D721Med (cell line): ENCODE results near the gene MOB3C.
A peak's percentile ranks its signal among the peaks of the same experiment; 100 is the strongest.

Source experiments
- DNase-seq: peaks from one replicate; pipeline ENCODE4 v3.0.0; 2011; ENCODE audit warnings: low spot score; ENCODE audit not compliant: insufficient read length
- FAIRE-seq: peaks from 2 replicates; lab custom pipeline; 2011; peaks lifted over from hg19 to GRCh38; lab: Jason Lieb, UNC
- TF ChIP-seq, protein P1 (sequence below): IDR thresholded peaks from 2 replicates; pipeline ENCODE4 v1.5.1; 2012; ENCODE audit warnings: mild to moderate bottlenecking, control low read depth; ENCODE audit not compliant: insufficient read depth; ENCODE audit errors: missing control alignments

The MOB3C gene

DNA sequence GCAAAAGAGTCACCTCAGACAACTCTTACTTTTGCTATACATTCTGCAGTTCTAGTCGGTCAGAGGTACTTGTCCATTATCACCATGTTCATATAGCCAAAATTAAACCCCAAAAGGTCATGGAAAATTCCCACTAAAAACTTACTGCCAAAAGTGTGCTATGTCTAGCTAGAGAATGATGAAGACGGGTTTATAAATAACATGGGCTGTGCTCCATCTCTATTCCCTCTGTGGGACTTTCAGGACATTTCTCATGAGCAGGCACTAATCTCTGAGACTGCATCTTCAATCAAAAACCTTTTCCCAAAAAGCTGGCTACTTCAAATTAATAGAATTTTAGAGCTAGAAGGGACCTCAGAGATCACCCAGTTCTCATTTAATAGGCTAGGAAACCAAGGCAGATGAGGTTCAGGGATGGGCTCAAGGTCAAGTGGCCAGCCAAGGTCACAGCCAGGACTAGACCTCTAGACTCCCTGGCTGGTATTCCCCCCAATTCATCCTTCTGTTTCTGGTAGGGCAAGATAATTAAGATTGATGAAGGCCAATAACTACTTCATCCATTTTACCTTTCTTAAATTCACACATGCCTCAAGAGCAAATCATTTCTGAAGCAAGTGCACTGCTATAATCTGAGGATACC lies 21.0 kb upstream of the MOB3C start:
- TF ChIP-seq, protein P1, sequence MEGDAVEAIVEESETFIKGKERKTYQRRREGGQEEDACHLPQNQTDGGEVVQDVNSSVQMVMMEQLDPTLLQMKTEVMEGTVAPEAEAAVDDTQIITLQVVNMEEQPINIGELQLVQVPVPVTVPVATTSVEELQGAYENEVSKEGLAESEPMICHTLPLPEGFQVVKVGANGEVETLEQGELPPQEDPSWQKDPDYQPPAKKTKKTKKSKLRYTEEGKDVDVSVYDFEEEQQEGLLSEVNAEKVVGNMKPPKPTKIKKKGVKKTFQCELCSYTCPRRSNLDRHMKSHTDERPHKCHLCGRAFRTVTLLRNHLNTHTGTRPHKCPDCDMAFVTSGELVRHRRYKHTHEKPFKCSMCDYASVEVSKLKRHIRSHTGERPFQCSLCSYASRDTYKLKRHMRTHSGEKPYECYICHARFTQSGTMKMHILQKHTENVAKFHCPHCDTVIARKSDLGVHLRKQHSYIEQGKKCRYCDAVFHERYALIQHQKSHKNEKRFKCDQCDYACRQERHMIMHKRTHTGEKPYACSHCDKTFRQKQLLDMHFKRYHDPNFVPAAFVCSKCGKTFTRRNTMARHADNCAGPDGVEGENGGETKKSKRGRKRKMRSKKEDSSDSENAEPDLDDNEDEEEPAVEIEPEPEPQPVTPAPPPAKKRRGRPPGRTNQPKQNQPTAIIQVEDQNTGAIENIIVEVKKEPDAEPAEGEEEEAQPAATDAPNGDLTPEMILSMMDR = no peak
- DNase-seq = no peak
- no peak for FAIRE-seq

DNA sequence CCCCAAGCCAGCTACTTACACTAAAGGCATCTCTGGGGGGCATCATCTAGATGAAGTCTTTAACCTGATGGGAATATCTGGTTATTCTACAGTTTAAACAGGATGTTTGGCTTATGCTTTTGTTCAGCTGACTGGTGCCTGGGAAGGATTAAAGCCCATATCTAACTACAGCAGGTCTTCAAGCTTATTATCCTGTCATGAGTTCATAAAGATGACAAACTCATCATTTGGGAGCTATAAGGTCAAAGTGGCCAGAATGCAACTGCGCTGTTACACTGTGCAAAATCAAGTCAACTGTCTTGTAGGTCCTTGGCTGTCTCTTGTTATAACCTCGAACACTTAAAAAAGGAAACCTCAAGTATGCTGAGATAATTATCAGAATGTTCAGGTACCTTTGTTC lies 18.6 kb upstream of the MOB3C start:
- FAIRE-seq (no peak), DNase-seq (no peak)
- TF ChIP-seq, protein P1 = no peak

DNA sequence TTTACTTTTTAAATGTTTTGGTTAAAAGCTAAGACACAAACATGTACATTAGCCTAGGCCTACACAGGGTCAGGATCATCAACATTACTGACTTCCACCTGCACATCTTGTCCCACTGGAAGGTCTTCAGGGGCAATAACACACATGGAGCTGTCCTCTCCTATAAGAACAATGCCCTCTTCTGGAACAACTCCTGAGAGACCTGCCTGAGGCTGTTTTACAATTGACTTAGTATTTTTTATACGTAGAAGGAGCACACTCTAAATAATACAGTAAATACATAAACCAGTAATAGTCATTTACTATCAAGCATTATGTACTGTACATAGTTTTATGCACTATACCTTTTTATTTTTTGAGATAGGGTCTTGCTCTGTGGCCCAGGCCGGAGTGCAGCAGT lies 14.1 kb upstream of the MOB3C start:
- FAIRE-seq (no peak), DNase-seq (no peak)
- TF ChIP-seq, protein P1 = no peak

DNA sequence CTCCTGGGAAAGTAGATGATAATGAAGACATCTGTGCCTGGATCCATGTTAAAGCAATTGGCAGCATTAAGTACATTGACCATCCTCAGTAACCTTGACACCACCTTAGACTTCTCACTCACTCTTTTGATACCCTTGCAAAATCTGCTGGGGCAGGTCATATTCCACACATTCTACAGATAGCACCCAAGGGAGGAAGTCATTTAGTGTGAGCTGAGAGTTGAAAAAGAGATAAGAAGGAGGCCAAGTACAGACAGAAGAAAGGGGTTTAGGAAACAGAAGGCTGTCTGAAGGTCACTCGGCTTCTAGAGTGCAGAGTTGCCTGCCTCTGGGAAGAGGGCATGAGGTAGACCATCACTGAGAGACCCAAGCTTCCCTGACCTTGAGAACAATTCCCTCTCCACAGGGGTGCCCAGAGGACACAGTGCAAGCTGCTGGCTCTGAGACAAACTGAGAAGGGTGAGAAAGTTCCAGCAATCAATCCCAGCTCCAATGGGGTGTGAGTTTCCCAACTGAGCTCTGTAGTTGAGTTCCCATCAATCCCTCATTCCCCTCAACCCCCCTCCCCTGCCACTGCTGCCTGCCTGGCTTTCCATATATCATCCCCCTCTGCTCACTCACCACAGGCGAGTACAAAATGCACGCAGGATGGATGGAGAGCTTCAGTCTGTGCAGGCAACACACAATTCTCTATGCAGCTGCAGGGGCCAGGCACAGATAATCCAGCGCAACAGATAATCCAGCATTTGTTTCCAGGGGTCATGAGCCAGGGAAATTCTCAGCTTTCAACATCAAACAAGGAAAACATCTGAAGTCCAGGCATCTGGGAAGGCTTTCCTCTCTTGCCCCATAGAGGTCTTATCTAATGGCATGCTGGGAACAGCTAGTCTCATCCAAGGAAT lies 7.4 kb upstream of the MOB3C start:
- DNase-seq (no peak), FAIRE-seq (no peak)
- TF ChIP-seq, protein P1 = no peak

DNA sequence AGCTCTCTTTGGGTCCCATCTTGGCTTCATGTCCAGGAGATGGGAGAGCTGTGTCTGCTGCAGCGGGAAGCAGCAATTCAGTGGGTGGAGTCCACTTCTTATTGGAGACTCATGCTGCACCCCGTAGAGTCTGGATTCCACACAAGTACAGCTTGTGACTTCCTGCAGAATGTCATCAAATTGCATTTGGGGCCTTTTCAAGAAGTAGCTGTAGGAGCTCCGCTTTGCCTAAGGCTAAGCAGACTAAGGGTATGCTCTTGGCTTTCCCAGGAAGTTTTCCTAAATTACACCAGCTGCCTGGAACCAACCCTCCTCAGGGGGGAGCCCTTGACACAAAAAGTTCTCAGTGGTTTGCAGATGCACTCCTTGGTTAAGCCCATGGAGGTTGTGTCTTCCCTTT lies 5.7 kb upstream of the MOB3C start:
- DNase-seq = no peak
- no peak for FAIRE-seq

DNA sequence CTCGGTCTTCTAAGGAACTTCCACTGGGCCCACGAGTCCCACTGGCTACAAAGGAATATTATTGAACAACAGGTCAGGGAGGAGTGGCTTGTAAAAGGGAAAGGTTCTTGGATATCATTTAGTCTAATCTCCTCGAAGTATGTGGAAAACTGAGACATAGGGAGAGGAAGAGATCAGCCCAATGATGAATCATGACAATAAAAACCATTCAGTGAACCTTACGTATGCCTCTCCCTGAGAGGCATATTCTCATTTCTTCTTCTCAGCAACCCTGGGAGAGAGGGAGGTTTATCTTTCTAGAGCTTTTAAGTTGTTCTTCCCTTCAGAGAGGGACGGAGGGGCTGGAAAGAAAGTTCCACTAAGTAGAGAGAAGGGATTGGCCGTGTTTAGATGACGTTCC lies 5.3 kb upstream of the MOB3C start:
- FAIRE-seq = no peak
- TF ChIP-seq, protein P1 = no peak
- no peak for DNase-seq

More for the DNA sequence above, 5.7 kb upstream of the MOB3C start:
- TF ChIP-seq, protein P1 = peak; percentile 56

DNA sequence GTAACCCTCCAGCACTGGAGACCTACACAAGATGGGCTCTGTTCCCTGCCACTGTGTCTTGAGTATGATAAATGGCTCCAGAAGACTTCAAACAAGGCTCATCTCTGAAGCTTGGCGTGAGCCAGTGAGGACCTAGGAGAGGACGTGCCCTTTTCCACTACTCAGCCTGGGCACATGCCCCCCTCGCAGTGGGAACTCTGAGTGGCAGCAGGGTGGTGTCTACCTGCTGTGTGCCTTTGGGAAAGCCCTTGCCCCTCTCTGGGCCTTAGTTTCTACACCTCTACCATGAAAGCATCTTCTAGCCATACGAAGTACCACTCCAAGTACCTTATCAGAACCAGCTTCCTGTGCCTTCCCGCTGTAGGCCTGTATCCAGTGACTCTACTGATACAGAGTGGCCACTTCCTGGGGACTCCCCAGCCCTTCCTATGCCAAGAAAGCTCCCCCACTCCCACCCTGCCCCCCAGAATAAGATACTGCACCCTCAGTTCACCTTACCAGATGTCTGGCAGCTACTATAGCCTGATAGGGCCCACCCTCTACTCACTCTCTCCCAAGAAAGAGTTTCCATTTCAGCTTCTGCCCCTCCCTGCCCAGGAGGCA lies 3.1 kb upstream of the MOB3C start:
- no peak for FAIRE-seq
- TF ChIP-seq, protein P1 = no peak
- DNase-seq = no peak
